Panc1 (cell line): ENCODE results near the gene ZNF414. TPM values are rescaled to one million over a fixed set of nuclear protein-coding genes. Genes with fewer than 3 reads are reported as not detected.
"Not testable (repeated sequence)": the region's sequence is repeated elsewhere in the genome, so short reads cannot be mapped to it uniquely, and the experiment has no call there.

Experiments used
- ATAC-seq: fragments of 200-7000 bp; cut with Tn5 transposase; 2 replicates; pipeline ENCODE4 v1.9.1; 2020; ENCODE audit warnings: mild to moderate bottlenecking, moderate library complexity
- BruUV-seq: library from RNA; stranded (reverse); fragments of 400-500 nt; replicated peaks from 2 replicates; lab custom pipeline; 2021; lab: Mats Ljungman, UMichigan
- CTCF ChIA-PET: fragments of 300-600 bp; sonication (Branson Sonifier 250); formaldehyde crosslinking; loops from one replicate; lab custom pipeline; 2022; ENCODE audit warnings: antibody characterized with exemption; lab: Charles Lee
- POLR2A ChIA-PET: fragments of 300-600 bp; sonication (Branson Sonifier 250); formaldehyde crosslinking; loops from one replicate; lab custom pipeline; 2022; ENCODE audit warnings: antibody characterized with exemption; lab: Charles Lee
- DNase-seq: peaks from one replicate; pipeline ENCODE4 v3.0.0-alpha.2; 2010; ENCODE audit warnings: low read depth, low spot score
- H3K27ac ChIP-seq: 2 replicates; pipeline ENCODE4 v1.5.1; 2011; ENCODE audit warnings: mild to moderate bottlenecking, low read length, inconsistent platforms
- H3K27me3 ChIP-seq: fragments of 200-500 bp; sonication (Bioruptor generic); 2 replicates; pipeline ENCODE4 v1.6.0; 2014; ENCODE audit warnings: low read length, inconsistent platforms; ENCODE audit not compliant: control insufficient read depth, insufficient read depth
- H3K36me3 ChIP-seq: fragments of 200-500 bp; sonication (Bioruptor generic); 2 replicates; pipeline ENCODE4 v1.5.1; 2014; ENCODE audit warnings: inconsistent platforms, mild to moderate bottlenecking, low read length, moderate library complexity; ENCODE audit not compliant: control insufficient read depth, insufficient read depth
- H3K4me1 ChIP-seq: 2 replicates; pipeline ENCODE4 v1.5.1; 2011; ENCODE audit warnings: inconsistent platforms, mild to moderate bottlenecking, low read length, moderate library complexity; ENCODE audit not compliant: control insufficient read depth, insufficient read depth
- H3K4me3 ChIP-seq, 2 experiments: 2 replicates each; pipeline ENCODE4 v1.5.1; 2011 to 2012; ENCODE audit warnings: low read depth in 2 of 2, low read length in 2 of 2, mild to moderate bottlenecking in 2 of 2, inconsistent platforms in 1 of 2, moderate library complexity in 1 of 2
- H3K9me3 ChIP-seq: fragments of 200-500 bp; sonication (Bioruptor generic); 2 replicates; pipeline ENCODE4 v1.5.1; 2014; ENCODE audit warnings: low read depth, mild to moderate bottlenecking, inconsistent platforms, low read length, moderate library complexity; ENCODE audit not compliant: control insufficient read depth, insufficient read depth
- POLR2AphosphoS5 ChIP-seq: IDR thresholded peaks from 2 replicates; pipeline ENCODE4 v1.6.1; 2012; ENCODE audit warnings: mild to moderate bottlenecking, low read depth, low read length, moderate library complexity
- SIN3A ChIP-seq: IDR thresholded peaks from 2 replicates; pipeline ENCODE4 v1.6.1; 2012; ENCODE audit warnings: low read depth, mild to moderate bottlenecking, low read length, moderate library complexity, borderline replicate concordance; ENCODE audit not compliant: insufficient read depth
- TCF7L2 ChIP-seq: IDR thresholded peaks from 2 replicates; pipeline ENCODE4 v1.6.1; 2011; ENCODE audit warnings: mild to moderate bottlenecking, low read depth, low read length, inconsistent platforms
- in situ Hi-C: cut with HindIII; loops from 2 replicates; pipeline ENCODE4 v1.10.0; 2016; ENCODE audit warnings: low sequenced_read_pairs, low pct_unique_long_range_greater_than_20kb
- intact Hi-C: fragments of 100-400 bp; cut with micrococcal nuclease; formaldehyde crosslinking; loops from one replicate; pipeline ENCODE4 v1.10.0; 2022; ENCODE audit not compliant: unreplicated experiment
- total RNA-seq: library from RNA; stranded (reverse); gene quantifications from one replicate; pipeline ENCODE4 v1.2.1, GENCODE V29; 2021; ENCODE audit not compliant: unreplicated experiment
- TF ChIP-seq, protein P1 (sequence below): fragments of 450-650 bp; IDR thresholded peaks from 2 replicates; pipeline ENCODE4 v1.5.1; 2017; ENCODE audit warnings: mild to moderate bottlenecking
- TF ChIP-seq, protein P2 (sequence below), 2 experiments: IDR thresholded peaks; 2 replicates each; pipeline ENCODE4 v1.6.1; 2011 to 2012; ENCODE audit warnings: low read depth in 2 of 2, control low read depth in 1 of 2, low read length in 1 of 2, mild to moderate bottlenecking in 1 of 2, moderate library complexity in 1 of 2; ENCODE audit not compliant: insufficient read depth in 1 of 2

The ZNF414 gene
- total RNA-seq, 1 experiment from 2014 or later, result 37.1 TPM

DNA sequence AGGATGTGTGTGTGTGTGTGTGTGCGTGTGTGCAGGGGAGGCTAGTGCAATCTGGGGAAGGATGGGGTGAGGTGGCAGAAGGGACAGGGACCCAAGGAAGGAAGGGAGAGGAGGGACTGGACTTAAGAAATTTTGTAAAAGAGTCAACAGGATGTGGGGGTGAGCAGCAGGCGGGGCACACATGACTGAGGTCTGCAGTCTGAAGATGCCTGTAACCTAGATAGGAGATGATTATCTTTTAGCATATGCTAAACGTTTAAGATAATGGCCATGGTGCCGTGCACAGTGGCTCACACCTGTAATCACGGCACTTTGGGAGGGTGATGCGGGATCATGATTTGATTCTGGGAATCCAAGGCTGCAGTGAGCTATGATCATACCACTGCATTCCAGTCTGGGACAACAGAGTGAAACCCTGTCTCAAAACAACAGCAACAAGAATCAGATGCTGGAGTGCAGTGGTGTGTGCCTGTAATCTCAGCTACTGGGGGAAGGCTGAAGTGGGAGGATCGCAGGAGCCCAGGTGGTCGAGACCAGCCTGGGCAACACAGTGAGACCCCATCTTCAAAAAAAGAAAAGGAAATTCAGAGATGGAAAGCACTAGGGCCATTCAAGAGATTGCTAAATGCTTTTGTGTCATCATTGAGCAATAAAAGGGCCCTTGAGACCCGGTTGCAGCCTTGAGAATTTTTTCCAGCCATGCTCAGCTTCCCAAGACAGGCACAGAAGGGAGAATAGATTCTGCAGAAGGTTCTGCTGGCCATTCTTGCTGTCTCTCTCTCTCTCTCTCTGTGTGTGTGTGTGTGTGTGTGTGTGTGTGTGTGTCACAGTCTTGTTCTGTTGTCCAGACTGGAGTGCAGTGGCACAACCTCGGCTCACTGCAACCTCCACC is 3.8 kb upstream of the ZNF414 start:
- no TSS peak for BruUV-seq
- TF ChIP-seq, protein P1, sequence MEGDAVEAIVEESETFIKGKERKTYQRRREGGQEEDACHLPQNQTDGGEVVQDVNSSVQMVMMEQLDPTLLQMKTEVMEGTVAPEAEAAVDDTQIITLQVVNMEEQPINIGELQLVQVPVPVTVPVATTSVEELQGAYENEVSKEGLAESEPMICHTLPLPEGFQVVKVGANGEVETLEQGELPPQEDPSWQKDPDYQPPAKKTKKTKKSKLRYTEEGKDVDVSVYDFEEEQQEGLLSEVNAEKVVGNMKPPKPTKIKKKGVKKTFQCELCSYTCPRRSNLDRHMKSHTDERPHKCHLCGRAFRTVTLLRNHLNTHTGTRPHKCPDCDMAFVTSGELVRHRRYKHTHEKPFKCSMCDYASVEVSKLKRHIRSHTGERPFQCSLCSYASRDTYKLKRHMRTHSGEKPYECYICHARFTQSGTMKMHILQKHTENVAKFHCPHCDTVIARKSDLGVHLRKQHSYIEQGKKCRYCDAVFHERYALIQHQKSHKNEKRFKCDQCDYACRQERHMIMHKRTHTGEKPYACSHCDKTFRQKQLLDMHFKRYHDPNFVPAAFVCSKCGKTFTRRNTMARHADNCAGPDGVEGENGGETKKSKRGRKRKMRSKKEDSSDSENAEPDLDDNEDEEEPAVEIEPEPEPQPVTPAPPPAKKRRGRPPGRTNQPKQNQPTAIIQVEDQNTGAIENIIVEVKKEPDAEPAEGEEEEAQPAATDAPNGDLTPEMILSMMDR, result no peak
- TF ChIP-seq SIN3A (no peak), TCF7L2 (no peak), POLR2AphosphoS5 (no peak)
- TF ChIP-seq, protein P2, sequence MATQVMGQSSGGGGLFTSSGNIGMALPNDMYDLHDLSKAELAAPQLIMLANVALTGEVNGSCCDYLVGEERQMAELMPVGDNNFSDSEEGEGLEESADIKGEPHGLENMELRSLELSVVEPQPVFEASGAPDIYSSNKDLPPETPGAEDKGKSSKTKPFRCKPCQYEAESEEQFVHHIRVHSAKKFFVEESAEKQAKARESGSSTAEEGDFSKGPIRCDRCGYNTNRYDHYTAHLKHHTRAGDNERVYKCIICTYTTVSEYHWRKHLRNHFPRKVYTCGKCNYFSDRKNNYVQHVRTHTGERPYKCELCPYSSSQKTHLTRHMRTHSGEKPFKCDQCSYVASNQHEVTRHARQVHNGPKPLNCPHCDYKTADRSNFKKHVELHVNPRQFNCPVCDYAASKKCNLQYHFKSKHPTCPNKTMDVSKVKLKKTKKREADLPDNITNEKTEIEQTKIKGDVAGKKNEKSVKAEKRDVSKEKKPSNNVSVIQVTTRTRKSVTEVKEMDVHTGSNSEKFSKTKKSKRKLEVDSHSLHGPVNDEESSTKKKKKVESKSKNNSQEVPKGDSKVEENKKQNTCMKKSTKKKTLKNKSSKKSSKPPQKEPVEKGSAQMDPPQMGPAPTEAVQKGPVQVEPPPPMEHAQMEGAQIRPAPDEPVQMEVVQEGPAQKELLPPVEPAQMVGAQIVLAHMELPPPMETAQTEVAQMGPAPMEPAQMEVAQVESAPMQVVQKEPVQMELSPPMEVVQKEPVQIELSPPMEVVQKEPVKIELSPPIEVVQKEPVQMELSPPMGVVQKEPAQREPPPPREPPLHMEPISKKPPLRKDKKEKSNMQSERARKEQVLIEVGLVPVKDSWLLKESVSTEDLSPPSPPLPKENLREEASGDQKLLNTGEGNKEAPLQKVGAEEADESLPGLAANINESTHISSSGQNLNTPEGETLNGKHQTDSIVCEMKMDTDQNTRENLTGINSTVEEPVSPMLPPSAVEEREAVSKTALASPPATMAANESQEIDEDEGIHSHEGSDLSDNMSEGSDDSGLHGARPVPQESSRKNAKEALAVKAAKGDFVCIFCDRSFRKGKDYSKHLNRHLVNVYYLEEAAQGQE (IDR thresholded peaks at IDR 0.05; ENCODE audit: insufficient read depth in 1 of 2, low read depth in 2 of 2, low read length in 1 of 2), result no peak
- POLR2A ChIA-PET, result no interaction called here
- CTCF ChIA-PET, result no interaction called here
- Histone ChIP-seq H3K27me3 (no peaks in the 10 kb centered on the region), H3K9me3 (no peaks in the 10 kb centered on the region), H3K4me1 (peaks cover 8% of the 10 kb centered on the region), H3K4me3 (no peak overlapping the region), H3K36me3 (no peaks in the 10 kb centered on the region), H3K27ac (no peak overlapping the region)
- intact Hi-C loops, result no loop called here
- ATAC-seq, result no peak
- no peak for DNase-seq
- in situ Hi-C loops, result no loop called here

DNA sequence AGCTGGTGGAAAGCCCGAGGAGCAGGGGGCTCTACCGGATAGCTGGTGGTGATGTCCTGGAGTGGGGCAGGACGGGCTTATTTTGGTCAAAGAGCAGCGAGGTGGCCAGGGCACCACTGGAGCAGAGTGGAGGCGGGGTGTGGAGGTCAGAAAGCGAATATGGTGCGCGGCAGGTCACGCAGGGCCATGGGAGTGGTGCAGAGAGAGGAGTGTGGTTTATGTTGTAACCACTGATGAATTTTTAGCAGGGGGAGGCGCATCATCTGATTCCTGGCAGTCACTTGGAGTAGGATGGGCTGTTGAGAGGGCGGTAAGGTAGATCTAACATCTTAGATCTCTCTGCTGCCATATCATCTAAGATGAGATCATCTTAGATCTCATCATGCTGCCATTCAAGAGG is 1.4 kb upstream of the ZNF414 start:
- no peaks in the 10 kb centered on the region for H3K27me3 ChIP-seq
- no TSS peak for BruUV-seq
- in situ Hi-C loops (no loop called here), intact Hi-C loops (no loop called here)
- ATAC-seq (no peak), DNase-seq (no peak)
- H3K9me3 ChIP-seq, result no peaks in the 10 kb centered on the region
- ChIA-PET CTCF (no interaction called here), POLR2A (interaction anchor here (0.6 kb wide), 1 partner anchor 1441 kb away, joined by 14 read pairs; no protein-coding TSS in a partner anchor)
- no peak for TF ChIP-seq TCF7L2
- no peak for TF ChIP-seq SIN3A
- TF ChIP-seq, protein P1, result no peak
- no peak for TF ChIP-seq POLR2AphosphoS5
- TF ChIP-seq, protein P2 (IDR thresholded peaks at IDR 0.05; ENCODE audit: insufficient read depth in 1 of 2, low read depth in 2 of 2, low read length in 1 of 2), result no peak
- H3K4me3 ChIP-seq, result no peak overlapping the region
- H3K36me3 ChIP-seq, result no peaks in the 10 kb centered on the region
- peaks cover 9% of the 10 kb centered on the region for H3K4me1 ChIP-seq
- peak overlapping the region; percentile 48; the same call in 1 of the 2 replicates for H3K27ac ChIP-seq

DNA sequence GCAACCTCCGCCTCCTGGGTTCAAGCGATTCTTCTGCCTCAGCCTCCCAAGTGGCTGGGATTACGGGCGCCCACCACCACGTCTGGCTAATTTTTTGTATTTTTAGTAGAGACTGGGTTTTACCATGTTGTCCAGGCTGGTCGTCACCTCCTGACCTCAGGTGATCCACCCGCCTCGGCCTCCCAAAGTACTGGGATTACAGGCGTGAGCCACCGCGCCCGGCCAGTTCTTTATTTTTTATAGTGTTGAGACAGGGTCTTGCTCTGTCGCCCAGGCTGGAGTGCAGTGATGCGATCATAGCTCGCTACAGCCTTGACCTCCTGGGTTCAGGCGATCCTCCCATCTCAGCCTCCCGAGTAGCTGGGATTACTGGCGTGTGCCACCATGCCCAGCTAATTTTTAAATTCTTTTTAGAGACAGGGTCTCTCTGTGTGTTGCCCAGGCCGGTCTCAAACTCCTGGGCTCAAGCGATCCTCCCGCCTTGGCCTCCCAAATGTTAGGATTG is 590 bp upstream of the ZNF414 start:
- ChIA-PET POLR2A (interaction anchor here (0.5 to 0.6 kb wide), 2 partner anchors 10 to 36 kb away, joined by 6 read pairs; no protein-coding TSS in a partner anchor), CTCF (interaction anchor here (1.5 kb wide), 1 partner anchor 64 kb away, joined by 5 read pairs; the partner anchor contains the start of gene MYO1F)
- TSS peak; percentile 94 for BruUV-seq
- H3K4me1 ChIP-seq, H3K9me3 ChIP-seq, H3K27me3 ChIP-seq, H3K36me3 ChIP-seq, in situ Hi-C loops, DNase-seq, intact Hi-C loops, ATAC-seq: not testable (repeated sequence)
- Histone ChIP-seq H3K4me3 (peak overlapping the region; percentile 55 to 67), H3K27ac (peak overlapping the region; percentile 91)
